Motor neuron (in vitro differentiated cells): ENCODE results near the gene NAALADL2. TPM values are rescaled to one million over a fixed set of nuclear protein-coding genes. Genes with fewer than 3 reads are reported as not detected.

Source experiments
- ATAC-seq, 8 experiments: fragments of 200-7000 bp; cut with Tn5 transposase; replicated peaks in 6 of 8; 2 replicates each; pipeline ENCODE4 v1.8.0; 2021; ENCODE audit warnings: mild to moderate bottlenecking in 8 of 8, moderate library complexity in 8 of 8
- H3K27ac ChIP-seq, 2 donors: fragments of 250-450 bp; sonication (Bioruptor Pico); 2 replicates each; pipeline ENCODE4 v1.9.0; 2021; ENCODE audit warnings: antibody characterized with exemption in 2 of 2, mild to moderate bottlenecking in 2 of 2, moderate library complexity in 1 of 2
- H3K4me1 ChIP-seq, 2 donors: fragments of 250-450 bp; sonication (Bioruptor Pico); replicated peaks in 1 of 2; 2 replicates each; pipeline ENCODE4 v1.6.1; 2021; ENCODE audit warnings: antibody characterized with exemption in 2 of 2, mild to moderate bottlenecking in 2 of 2, moderate library complexity in 1 of 2
- H3K4me3 ChIP-seq, 5 donors: fragments of 250-450 bp; sonication (Bioruptor Pico); 2 replicates each; pipeline ENCODE4 v1.9.0; 2021; ENCODE audit warnings: antibody characterized with exemption in 5 of 5, mild to moderate bottlenecking in 5 of 5, moderate library complexity in 4 of 5
- WGBS, 10 experiments: fragments of 450-650 bp; shearing (Covaris generic); methylation state at CpG; one replicate each; pipeline ENCODE4 v1.0.0; 2022; 5-methylcytosine and 5-hydroxymethylcytosine counted together
- in situ Hi-C, 9 experiments: fragments of 400-800 bp; cut with MboI; loops; one replicate each; pipeline ENCODE4 v1.15.0; 2021; ENCODE audit warnings: low sequenced_read_pairs in 9 of 9, low pct_unique_long_range_greater_than_20kb in 2 of 9; ENCODE audit not compliant: unreplicated experiment in 9 of 9
- total RNA-seq, 8 experiments: library from RNA; unstranded; fragments of 300-600 nt; gene quantifications; 2 replicates each; pipeline versions ENCODE4 v1.2.3 to v1.2.4, GENCODE V29; 2022

The NAALADL2 gene
- total RNA-seq, 8 experiments from 2014 or later = 1.1 to 5.4 (median 2.0) TPM

DNA sequence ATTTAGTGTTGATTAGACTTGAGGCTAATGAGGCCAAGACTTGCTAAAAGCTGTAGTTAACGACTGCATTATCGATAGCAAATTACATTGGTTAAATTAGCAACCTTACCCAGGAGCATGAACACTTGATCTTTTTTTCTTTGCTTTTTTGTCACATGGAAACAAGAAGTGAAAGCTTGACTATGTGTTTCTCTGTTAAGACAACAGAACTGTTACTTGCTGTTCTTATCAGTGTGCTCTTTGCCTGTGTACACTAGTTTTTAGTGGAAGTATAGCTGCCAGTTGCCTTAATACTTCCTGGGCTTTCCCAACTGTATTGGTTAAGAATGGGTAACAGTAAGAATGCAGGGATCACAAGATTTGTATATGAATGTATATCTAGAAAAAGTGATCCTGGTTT lies 625.5 kb downstream of the NAALADL2 start:
- in situ Hi-C loops = no loop called here

DNA sequence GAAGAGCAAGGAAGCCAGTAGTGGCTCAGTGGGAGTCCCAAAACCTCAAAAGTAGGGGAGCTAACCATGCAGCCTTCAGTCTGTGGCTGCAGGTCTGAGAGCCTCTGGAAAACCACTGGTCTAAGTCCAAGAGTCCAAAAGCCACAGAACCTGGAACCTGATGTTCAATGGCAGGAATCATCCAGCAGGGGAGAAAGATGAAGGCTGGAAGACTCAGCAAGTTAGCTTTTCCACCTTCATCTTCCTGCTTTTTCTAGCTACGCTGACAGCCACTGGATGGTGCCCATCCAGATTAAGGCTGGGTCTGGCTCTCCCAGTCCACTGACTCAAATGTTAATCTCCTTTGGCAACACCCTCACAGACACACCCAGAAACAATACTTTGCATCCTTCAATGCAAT lies 626.3 kb downstream of the NAALADL2 start:
- 60 to 100% (median 100%) methylated on average over 1 of the region's 1 CpG; no CpG with 5 or more reads in 4 of the 10 experiments for WGBS, 10 experiments
- Histone ChIP-seq H3K27ac (no peak overlapping the region), H3K4me3 (no peak overlapping the region), H3K4me1 (no peaks in the 10 kb centered on the region)
- ATAC-seq = no peak
- in situ Hi-C loops = no loop called here

More for the DNA sequence above, 625.5 kb downstream of the NAALADL2 start:
- Histone ChIP-seq H3K4me1 (no peaks in the 10 kb centered on the region), H3K27ac (no peak overlapping the region), H3K4me3 (no peak overlapping the region)
- WGBS, 10 experiments = 85 to 100% (median 91%) methylated on average over 1 to 2 of the region's 2 CpGs; no CpG with 5 or more reads in 1 of the 10 experiments
- ATAC-seq = no peak

DNA sequence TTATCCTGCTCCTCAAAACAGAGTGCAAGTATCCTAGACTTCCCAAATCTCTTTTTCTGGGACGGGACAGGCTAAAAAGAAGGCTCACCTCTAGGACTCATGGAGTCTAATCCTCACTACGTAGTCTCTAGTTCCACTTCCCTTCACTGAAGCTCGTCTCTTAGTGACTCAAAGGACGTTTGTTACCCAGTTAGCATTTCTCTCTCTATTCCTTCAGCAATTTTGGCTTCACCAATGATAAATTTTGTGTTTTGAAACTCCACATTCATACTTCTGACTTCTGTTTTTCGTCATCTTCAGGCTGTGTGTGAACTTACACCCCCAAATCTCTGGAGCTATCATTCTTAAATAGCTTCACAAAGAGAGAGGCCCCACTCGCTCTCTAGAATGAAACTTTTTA lies 627.1 kb downstream of the NAALADL2 start:
- 34 to 92% (median 87%) methylated on average over 1 to 6 of the region's 6 CpGs for WGBS, 10 experiments
- Histone ChIP-seq H3K27ac (no peak overlapping the region), H3K4me1 (no peaks in the 10 kb centered on the region), H3K4me3 (no peak overlapping the region)
- no peak for ATAC-seq
- in situ Hi-C loops = no loop called here

DNA sequence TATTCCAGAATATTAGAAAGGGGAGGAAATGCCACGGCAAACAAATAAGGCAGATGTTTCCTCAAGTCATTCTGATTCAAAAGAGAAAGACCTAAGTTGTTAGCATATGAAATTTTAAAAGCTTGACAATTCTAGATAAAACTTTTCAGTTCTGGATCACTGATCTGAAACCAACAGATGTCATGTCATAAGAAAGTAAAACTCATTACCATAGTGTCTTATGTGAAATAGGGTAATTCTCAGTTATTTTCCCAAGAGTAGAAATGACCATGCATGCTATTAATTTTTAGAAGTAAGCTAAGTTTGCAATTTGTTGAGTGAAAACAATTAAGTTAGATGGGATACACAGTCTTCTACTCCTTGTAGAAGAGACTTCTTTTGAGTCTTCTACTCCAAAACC lies 630.3 kb downstream of the NAALADL2 start:
- in situ Hi-C loops = no loop called here
- Histone ChIP-seq H3K4me1 (no peaks in the 10 kb centered on the region), H3K27ac (no peak overlapping the region), H3K4me3 (no peak overlapping the region)
- no peak for ATAC-seq
- WGBS, 10 experiments = 50 to 100% (median 87%) methylated on average over 1 of the region's 1 CpG; no CpG with 5 or more reads in 2 of the 10 experiments

DNA sequence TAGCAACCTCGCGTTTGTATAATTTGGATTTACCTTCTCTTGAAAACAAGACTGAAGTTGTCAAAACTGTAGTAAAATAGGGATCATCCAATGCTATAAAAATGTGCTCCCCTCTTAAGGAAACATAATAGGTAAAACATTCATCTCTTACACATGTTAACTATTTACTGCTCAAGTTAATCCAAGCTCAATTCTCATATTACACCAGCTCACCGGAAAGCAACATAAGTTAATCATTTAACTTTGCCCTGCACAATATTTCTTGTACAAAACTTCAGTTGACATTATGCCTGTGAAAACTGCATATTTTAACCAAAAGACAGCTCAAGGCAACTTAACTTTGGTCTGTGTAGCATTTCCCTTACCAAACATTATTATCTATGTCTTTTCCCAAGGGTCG lies 634.2 kb downstream of the NAALADL2 start:
- no peaks in the 10 kb centered on the region for H3K4me1 ChIP-seq
- no peak overlapping the region for H3K4me3 ChIP-seq
- in situ Hi-C loops = no loop called here
- no peak overlapping the region for H3K27ac ChIP-seq
- WGBS, 10 experiments = 34 to 100% (median 92%) methylated on average over 1 to 4 of the region's 4 CpGs
- ATAC-seq = no peak

DNA sequence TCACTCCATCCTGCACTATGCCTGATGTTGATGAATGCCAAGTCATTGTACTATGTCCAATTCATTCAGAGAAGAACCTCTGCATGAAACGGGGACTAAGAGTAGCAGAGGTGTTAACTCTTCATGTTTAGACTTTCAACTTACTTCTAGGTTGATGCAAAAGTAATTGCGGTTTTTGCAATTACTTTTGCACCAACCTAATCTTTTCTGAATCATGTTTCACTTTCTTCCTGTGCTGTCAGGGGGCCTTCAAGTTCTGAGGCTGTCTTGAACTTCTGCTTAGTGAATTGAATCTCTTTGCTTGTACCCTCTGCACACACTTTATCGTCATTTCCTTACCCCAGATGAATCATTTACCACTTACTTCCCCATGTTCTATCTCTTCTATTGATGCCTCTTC lies 636.2 kb downstream of the NAALADL2 start:
- no peaks in the 10 kb centered on the region for H3K4me1 ChIP-seq
- WGBS, 10 experiments = 60 to 100% (median 84%) methylated on average over 1 to 3 of the region's 3 CpGs
- ATAC-seq = no peak
- in situ Hi-C loops = no loop called here
- H3K4me3 ChIP-seq = no peak overlapping the region
- no peak overlapping the region for H3K27ac ChIP-seq

DNA sequence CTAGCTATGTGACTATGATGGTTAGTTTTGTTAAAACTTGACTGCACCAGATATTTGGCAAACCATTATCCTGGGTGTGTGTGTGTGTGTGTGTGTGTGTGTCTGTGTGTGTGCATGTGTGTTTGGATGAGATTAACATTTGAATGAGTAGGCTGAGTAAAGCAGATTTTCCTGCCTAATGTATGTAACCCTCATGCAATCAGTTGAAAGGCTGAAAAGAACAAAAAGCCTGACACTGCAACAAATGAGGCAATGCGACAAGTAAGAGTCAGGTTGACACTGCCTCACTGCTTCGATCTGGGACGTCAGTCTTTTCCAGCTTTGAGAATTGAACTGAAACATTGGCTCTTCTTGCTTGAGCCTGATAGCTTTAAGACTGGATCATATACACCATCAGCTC lies 643.0 kb downstream of the NAALADL2 start:
- H3K4me3 ChIP-seq = no peak overlapping the region
- peak overlapping the region; percentile 59 to 88 for H3K27ac ChIP-seq
- WGBS, 10 experiments = 7 to 61% (median 24%) methylated on average over 1 to 3 of the region's 3 CpGs; no CpG with 5 or more reads in 2 of the 10 experiments
- peaks cover 4 to 6% of the 10 kb centered on the region in 2 donors for H3K4me1 ChIP-seq
- ATAC-seq = peak in 5 of 8 experiments; percentile 88 to 97 (median 91)
- in situ Hi-C loops = no loop called here

DNA sequence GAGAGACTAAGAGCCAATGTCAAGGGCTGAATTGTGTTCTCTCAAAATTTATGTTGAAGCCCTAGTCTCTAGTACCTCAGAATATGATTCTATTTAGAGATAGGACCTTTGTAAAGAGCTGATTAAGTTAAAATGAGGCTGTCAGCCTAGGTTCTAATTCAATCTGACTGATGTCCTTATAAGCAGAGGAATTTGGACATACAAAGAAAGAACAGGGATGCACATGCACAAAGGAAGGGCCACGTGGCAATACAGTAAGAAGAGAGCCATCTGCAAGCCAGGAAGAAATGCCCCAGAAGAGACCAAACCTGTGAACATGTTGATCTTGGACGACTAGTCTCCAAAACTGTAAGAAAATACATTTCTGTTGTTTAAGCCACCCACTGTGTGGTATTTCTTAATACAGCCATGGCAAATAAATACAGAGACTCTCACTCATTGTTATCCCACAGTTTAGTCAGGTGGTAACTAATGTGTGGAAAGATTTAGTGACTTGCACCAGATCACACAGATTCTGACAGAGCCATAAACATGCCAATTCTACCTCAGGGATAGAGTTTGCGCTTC lies 652.2 kb downstream of the NAALADL2 start:
- WGBS, 10 experiments = 17 to 82% (median 74%) methylated on average over 1 to 3 of the region's 3 CpGs; no CpG with 5 or more reads in 1 of the 10 experiments
- H3K4me3 ChIP-seq = no peak overlapping the region
- peak in 3 of 8 experiments; percentile 37 to 52 (median 43) for ATAC-seq
- H3K27ac ChIP-seq = no peak overlapping the region
- H3K4me1 ChIP-seq = peaks cover 22 to 47% of the 10 kb centered on the region in 2 donors
- in situ Hi-C loops = no loop called here

DNA sequence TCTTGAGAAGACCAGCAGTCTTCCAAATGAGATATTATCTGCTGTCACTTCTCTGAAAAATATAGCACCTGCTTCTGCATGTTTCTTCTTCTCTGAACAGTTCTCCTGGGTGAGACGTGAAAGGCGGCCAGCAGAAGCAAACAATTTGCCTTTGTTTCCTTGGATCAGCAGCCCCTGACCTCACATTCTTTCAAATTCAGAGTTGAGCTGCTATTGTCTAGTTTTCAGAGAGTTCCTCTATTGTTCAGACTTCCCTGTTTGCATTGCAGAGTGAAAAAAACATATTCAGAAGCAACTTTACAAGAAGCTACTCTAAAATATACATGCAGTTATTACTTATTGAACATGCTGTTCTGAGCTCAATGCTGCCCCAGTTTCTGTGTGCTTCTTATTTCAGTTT lies 653.6 kb downstream of the NAALADL2 start:
- no peak overlapping the region for H3K4me3 ChIP-seq
- in situ Hi-C loops = no loop called here
- peaks cover 22 to 47% of the 10 kb centered on the region in 2 donors for H3K4me1 ChIP-seq
- ATAC-seq = peak in 5 of 8 experiments; percentile 71 to 93 (median 75)
- WGBS, 10 experiments = 0 to 68% (median 28%) methylated on average over 1 to 2 of the region's 2 CpGs; no CpG with 5 or more reads in 4 of the 10 experiments
- peak overlapping the region; percentile 25 to 58 for H3K27ac ChIP-seq

DNA sequence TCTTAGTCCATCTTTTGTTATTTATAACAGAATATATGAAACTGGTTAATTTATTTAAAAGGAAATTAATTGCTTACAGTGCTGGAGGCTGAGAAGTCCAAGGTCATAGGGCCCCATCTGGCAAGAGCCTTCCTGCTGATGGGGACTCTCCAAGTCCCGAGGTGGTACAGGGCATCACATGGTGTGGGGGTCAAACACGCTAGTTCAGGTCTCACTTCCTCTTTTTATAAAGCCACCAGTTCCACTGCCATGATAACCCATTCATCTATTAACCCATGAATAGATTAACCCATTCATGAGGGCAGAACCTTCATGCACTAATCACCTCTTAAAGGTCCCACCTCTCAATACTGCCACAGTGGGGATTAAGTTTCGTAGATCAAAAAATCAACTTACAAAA lies 659.3 kb downstream of the NAALADL2 start:
- ATAC-seq = no peak
- in situ Hi-C loops = no loop called here
- Histone ChIP-seq H3K4me1 (peaks cover 4 to 17% of the 10 kb centered on the region in 2 donors), H3K4me3 (no peak overlapping the region), H3K27ac (no peak overlapping the region)
- WGBS, 10 experiments = 65 to 100% (median 97%) methylated on average over 1 to 3 of the region's 3 CpGs; no CpG with 5 or more reads in 4 of the 10 experiments

DNA sequence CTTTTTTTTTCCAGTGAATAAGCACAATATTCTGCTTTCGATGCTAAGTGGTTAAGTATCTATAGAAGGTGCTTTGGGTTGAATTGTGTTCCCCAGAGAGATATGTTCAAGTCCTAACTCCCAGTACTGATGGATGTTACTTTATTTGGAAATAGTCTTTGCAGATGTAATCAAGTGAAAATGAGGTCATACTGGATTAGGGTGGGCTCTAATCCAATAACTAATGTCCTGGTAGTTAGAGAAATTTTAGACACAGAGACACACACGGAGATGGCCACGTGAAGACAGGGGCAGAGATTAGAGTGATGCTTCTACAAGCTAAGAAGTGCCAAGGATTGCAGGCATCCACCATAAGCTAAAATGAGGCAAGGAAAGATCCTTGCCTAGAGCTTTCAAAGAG lies 662.3 kb downstream of the NAALADL2 start:
- H3K4me1 ChIP-seq = peaks cover 0 to 4% of the 10 kb centered on the region in 2 donors
- H3K27ac ChIP-seq = no peak overlapping the region
- WGBS, 10 experiments = 10 to 100% (median 98%) methylated on average over 1 to 3 of the region's 3 CpGs
- in situ Hi-C loops = no loop called here
- no peak for ATAC-seq
- no peak overlapping the region for H3K4me3 ChIP-seq

DNA sequence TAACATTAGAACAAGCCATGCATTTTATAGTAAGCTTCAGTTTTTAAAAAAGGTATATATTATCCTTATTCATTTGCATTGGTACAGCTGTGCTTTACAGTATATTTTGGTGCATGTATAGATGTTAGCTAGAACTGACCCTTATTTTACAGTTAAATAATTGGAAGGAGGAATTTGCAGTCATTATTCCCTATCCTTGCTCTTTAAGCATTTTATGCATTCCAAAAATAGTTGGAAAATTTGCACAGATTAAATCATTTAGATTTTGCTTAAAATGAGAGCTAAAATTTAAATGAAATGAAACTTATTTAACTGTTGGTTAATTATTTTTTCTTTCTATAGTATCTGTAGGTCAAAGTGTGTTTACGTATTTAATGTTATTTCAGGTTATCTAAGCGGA lies 667.1 kb downstream of the NAALADL2 start:
- no peak overlapping the region for H3K27ac ChIP-seq
- no peak overlapping the region for H3K4me3 ChIP-seq
- ATAC-seq = no peak
- WGBS, 10 experiments = 38 to 100% (median 90%) methylated on average over 2 of the region's 2 CpGs; no CpG with 5 or more reads in 2 of the 10 experiments
- peaks cover 2 to 6% of the 10 kb centered on the region in 2 donors for H3K4me1 ChIP-seq
- in situ Hi-C loops = no loop called here

DNA sequence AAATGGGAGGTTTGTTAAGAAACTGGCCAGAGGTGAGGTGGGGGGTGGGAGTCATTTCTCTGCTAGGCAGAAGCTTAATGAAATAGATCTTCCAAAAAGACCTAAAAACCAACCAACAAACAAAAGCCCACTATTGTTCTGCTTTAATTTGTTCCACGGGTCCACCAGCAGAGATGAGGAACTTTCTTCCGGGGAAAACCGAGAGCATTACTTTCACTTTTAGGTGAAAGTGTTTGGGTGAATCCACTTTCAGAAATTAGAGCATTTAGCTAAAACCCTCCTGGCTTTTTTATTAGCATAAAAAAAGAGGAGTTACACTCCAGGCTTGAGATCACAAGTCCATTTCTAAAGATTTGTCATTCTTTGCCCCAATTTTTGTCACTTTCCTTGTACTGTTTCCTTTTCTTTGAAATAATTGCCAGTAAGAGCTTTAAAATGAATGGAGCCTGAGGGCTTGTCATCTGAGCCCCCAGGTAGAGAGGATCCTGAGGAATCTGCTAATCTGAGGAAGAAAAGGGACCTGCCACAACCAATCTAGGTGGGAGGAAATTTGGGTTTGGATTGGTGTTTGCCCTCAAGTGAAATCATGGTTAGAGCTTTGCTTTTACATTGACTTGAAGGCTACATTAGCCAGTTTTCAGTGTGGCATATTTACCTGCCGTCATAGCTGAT lies 667.6 kb downstream of the NAALADL2 start:
- 0 to 94% (median 44%) methylated on average over 3 to 4 of the region's 4 CpGs; no CpG with 5 or more reads in 1 of the 10 experiments for WGBS, 10 experiments
- Histone ChIP-seq H3K27ac (no peak overlapping the region), H3K4me3 (no peak overlapping the region), H3K4me1 (peaks cover 2 to 6% of the 10 kb centered on the region in 2 donors)
- in situ Hi-C loops = no loop called here
- ATAC-seq = no peak
